Stomach (tissue), 9 donors: ENCODE results near the gene MCRIP1. TPM values are rescaled to one million over a fixed set of nuclear protein-coding genes. Genes with fewer than 3 reads are reported as not detected.

Experiments
- DNase-seq, 2 donors: peaks; one replicate each; pipeline versions ENCODE4 v3.0.0 to v3.0.0-alpha.2; 2013 to 2019
- H3K27ac ChIP-seq, 5 donors: fragments of 200-600 bp in 4 of 5; sonication (generic) in 4 of 5; one replicate each; pipeline ENCODE4 v1.5.1; 2013 to 2019; ENCODE audit warnings: mild to moderate bottlenecking in 1 of 5, moderate library complexity in 1 of 5
- H3K27me3 ChIP-seq, 3 donors: fragments of 200-600 bp; sonication (generic); one replicate each; pipeline ENCODE4 v1.5.1; 2017 to 2019; ENCODE audit warnings: mixed run types in 1 of 3
- H3K36me3 ChIP-seq, 4 donors: fragments of 200-600 bp; sonication (generic); 1 replicate in 3 of 4; 2 replicates in 1 of 4; pipeline ENCODE4 v1.5.1; 2016 to 2019
- H3K4me1 ChIP-seq, 4 donors: fragments of 200-600 bp; sonication (generic); one replicate each; pipeline ENCODE4 v1.5.1; 2016 to 2019
- H3K4me3 ChIP-seq, 4 donors: fragments of 200-600 bp; sonication (generic) in 3 of 4; one replicate each; pipeline ENCODE4 v1.5.1; 2016 to 2019; ENCODE audit warnings: mild to moderate bottlenecking in 1 of 4
- H3K9me3 ChIP-seq, 4 donors: fragments of 200-600 bp; sonication (generic); one replicate each; pipeline ENCODE4 v1.5.1; 2016 to 2019
- EP300 ChIP-seq: sonication (generic); formaldehyde crosslinking; IDR thresholded peaks from one replicate; pipeline ENCODE4 v1.6.1; 2017; ENCODE audit warnings: antibody characterized with exemption
- POLR2A ChIP-seq, 4 donors: fragments of 450-650 bp; IDR thresholded peaks; one replicate each; pipeline ENCODE4 v1.6.1; 2016; ENCODE audit warnings: antibody characterized with exemption in 4 of 4, control low read depth in 2 of 4, mild to moderate bottlenecking in 1 of 4, moderate library complexity in 1 of 4
- POLR2AphosphoS5 ChIP-seq, 3 donors: sonication (generic); formaldehyde crosslinking; IDR thresholded peaks; one replicate each; pipeline ENCODE4 v1.6.1; 2016; ENCODE audit warnings: antibody characterized with exemption in 3 of 3
- WGBS, 5 donors: extraction: QIAGEN DNeasy Blood & Tissue Kit in 3 of 5; methylation state at CpG; one replicate each; pipeline versions ENCODE4 v1.1.5 to v1.1.7; 2013 to 2018; 5-methylcytosine and 5-hydroxymethylcytosine counted together
- intact Hi-C: fragments of 100-400 bp; cut with DNase I; formaldehyde crosslinking; loops from one replicate; pipeline ENCODE4 v1.15.1; 2023; ENCODE audit warnings: low total_unique reads
- polyA plus RNA-seq, 3 donors: library from polyadenylated mRNA; stranded (reverse); fragments of 200-250 nt; gene quantifications; one replicate each; pipeline ENCODE4 v1.2.3, GENCODE V29; 2013
- total RNA-seq, 5 donors: library from RNA; depleted of rRNA; stranded (reverse); fragments of >200 nt; gene quantifications; one replicate each; pipeline versions ENCODE4 v1.1.0 to v1.2.3, GENCODE V29; 2014 to 2016
- TF ChIP-seq, protein P1 (sequence below), 7 experiments: fragments of 450-650 bp in 4 of 7; fragments of 200-600 bp in 3 of 7; sonication (generic) in 3 of 7; IDR thresholded peaks; one replicate each; pipeline ENCODE4 v1.5.1; 2016 to 2019; ENCODE audit warnings: antibody characterized with exemption in 7 of 7, control low read depth in 2 of 7, mild to moderate bottlenecking in 1 of 7
- donor health status: healthy with polysubstance abuse.
- donor health status: Bipolar disorder and iron deficiency.
- donor health status: healthy.

MCRIP1 gene
- total and polyA plus RNA-seq, 8 donors: 23.7 to 150 (median 95.9) TPM

DNA sequence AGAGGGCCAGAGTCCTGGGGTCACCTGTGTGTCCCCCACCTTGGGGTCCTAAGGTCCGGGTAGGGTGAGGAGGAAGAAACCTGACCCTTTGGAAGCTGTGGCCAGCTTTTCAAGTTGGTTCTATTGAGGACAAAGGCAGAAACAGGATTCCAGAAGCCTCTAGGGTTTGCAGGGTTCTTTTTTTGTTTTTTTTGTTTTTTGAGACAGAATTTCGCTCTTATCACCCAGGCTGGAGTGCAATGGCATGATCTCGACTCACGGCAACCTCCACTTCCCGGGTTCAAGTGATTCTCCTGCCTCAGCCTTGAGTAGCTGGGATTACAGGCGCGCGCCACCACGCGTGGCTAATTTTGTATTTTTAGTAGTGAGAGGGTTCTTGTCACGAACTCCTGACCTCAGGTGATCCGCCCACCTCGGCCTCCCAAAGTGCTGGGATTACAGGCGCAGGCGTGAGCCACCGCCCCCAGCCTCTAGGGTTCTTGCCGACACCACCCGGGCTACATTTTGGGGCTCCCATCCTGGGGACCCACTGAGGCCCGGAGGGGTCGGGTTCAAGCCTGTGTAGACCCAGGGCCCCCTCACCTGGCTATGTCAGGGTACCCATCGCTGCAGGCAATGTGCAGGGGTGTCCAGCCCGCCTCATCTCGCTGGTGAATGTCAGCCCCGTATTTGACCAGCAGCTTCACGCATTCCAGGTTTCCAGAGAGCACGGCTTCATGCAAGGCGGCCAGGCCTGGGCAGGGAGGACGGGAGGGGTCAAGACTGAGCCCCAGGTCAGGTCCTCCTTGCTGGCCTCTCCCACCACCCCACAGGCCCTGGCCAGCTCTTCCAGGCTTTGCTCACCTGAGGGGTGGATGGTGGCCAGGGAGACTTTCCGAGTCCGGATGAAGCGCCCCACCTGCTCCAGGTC, 1.1 kb upstream of the MCRIP1 start:
- H3K4me1 ChIP-seq: peaks cover 18 to 44% (median 34%) of the 10 kb centered on the region in 4 donors
- TF ChIP-seq POLR2AphosphoS5 (IDR thresholded peaks at IDR 0.05) (no peak), EP300 (no peak), POLR2A (IDR thresholded peaks at IDR 0.05) (no peak)
- TF ChIP-seq, protein P1, sequence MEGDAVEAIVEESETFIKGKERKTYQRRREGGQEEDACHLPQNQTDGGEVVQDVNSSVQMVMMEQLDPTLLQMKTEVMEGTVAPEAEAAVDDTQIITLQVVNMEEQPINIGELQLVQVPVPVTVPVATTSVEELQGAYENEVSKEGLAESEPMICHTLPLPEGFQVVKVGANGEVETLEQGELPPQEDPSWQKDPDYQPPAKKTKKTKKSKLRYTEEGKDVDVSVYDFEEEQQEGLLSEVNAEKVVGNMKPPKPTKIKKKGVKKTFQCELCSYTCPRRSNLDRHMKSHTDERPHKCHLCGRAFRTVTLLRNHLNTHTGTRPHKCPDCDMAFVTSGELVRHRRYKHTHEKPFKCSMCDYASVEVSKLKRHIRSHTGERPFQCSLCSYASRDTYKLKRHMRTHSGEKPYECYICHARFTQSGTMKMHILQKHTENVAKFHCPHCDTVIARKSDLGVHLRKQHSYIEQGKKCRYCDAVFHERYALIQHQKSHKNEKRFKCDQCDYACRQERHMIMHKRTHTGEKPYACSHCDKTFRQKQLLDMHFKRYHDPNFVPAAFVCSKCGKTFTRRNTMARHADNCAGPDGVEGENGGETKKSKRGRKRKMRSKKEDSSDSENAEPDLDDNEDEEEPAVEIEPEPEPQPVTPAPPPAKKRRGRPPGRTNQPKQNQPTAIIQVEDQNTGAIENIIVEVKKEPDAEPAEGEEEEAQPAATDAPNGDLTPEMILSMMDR (IDR thresholded peaks at IDR 0.05): no peak
- H3K36me3 ChIP-seq: no peaks in the 10 kb centered on the region
- peak overlapping the region; percentile 90 to 97 (median 93) for H3K27ac ChIP-seq
- WGBS, 5 donors: 81 to 85% (median 82%) methylated on average over 23 to 31 of the region's 31 CpGs
- H3K27me3 ChIP-seq: no peaks in the 10 kb centered on the region
- intact Hi-C loops: no loop called here
- H3K4me3 ChIP-seq: peak overlapping the region; percentile 64 to 82 (median 80)
- H3K9me3 ChIP-seq: no peaks in the 10 kb centered on the region
- no peak for DNase-seq

DNA sequence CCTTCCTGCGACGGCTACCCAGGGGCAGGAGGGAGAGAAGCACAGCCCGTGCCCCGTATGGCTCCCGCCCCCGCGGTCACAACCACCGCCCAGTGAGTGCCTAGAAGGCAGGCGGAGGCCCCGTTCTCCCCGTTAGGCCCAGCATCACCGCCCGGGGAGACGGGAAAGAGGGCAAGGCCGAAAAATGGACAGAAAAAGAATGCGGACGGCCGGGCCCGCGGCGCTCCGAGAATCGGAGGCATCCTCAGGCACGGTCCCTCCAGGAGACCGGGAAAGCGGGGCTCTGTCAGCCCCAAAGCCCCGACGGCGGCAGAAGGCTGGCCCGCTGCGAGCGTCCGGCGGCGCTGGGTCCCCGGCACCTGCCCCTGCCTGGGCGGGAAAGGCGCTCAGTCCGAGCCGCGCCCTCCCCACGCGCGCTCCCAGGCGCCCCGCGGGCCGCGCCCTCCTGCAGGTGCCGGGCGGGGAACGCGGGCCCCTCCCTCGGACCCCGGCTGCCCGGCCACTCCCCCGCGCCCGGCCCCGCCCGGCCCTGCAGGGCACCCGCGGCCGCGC, 407 bp downstream of the MCRIP1 start:
- 0 to 1% (median 1%) methylated on average over 25 to 65 of the region's 65 CpGs for WGBS, 5 donors
- H3K27ac ChIP-seq: peak overlapping the region; percentile 80 to 97 (median 92)
- TF ChIP-seq POLR2A (IDR thresholded peaks at IDR 0.05) (no peak), POLR2AphosphoS5 (IDR thresholded peaks at IDR 0.05) (no peak)
- peak overlapping the region; percentile 79 to 87 (median 81) for H3K4me3 ChIP-seq
- DNase-seq: peak in 1 of 2 donors; percentile 70
- H3K4me1 ChIP-seq: peaks cover 18 to 58% (median 41%) of the 10 kb centered on the region in 4 donors
- no peaks in the 10 kb centered on the region for H3K27me3 ChIP-seq
- intact Hi-C loops: no loop called here
- H3K9me3 ChIP-seq: no peaks in the 10 kb centered on the region
- H3K36me3 ChIP-seq: no peaks in the 10 kb centered on the region

DNA sequence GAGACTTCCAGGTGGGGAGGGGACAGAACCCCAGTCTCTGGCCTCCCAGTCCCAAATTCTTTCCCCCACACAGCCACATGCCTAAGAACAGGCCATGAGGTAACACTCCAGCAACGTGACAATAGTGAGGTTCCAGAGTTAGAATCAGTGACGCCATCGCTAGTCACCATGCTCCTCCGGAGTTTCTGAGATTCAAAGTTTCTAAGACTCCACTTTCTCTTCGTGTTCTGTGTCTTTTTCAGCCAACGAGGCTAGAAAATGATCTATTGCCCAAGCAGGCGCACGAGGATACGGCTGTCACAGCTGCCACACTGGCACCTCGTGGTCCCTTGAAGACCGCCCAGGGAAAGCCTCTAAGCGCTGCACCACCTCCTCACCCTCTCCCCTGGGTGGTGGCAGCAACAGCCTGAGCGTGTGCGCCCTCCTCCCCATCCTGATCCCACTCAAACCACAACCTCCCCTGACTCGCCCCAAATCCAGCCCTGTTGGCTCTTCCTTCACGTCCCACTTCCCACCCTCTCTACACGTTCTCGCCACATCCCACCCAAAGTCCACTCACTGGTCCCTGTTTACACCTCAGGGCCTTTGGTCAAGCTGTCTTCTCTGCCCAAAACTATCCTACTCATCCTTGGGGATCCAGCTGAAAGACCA, 1.0 kb downstream of the MCRIP1 start:
- intact Hi-C loops: no loop called here
- peaks cover 18 to 58% (median 41%) of the 10 kb centered on the region in 4 donors for H3K4me1 ChIP-seq
- 21 to 31% (median 28%) methylated on average over 18 of the region's 18 CpGs for WGBS, 5 donors
- no peaks in the 10 kb centered on the region for H3K36me3 ChIP-seq
- TF ChIP-seq, protein P1 (IDR thresholded peaks at IDR 0.05): no peak
- TF ChIP-seq POLR2AphosphoS5 (IDR thresholded peaks at IDR 0.05) (no peak), EP300 (no peak), POLR2A (IDR thresholded peaks at IDR 0.05) (no peak)
- H3K4me3 ChIP-seq: peak overlapping the region; percentile 79 to 87 (median 81)
- peak overlapping the region; percentile 80 to 97 (median 92) for H3K27ac ChIP-seq
- DNase-seq: peak in 1 of 2 donors; percentile 61
- no peaks in the 10 kb centered on the region for H3K9me3 ChIP-seq
- H3K27me3 ChIP-seq: no peaks in the 10 kb centered on the region

DNA sequence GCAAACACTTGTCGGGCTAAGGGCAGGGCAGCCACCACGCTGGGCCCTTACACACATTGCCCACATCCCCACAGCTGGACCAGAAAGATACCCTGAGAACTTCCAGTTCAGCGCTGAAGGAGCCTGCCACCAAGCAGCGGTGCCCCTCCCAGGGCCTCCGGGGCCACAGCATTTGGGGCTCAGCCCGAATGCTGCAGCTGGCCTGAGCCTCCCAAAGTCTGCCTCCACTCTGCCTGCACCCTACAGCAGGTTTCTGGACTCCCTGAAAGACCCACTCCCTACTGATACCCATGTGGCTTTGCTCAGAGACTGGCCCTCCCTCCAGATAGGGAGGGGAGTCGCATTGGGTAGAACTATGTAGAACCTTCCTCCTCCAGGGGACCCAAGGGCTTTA, 1.5 kb downstream of the MCRIP1 start:
- Histone ChIP-seq H3K27ac (peak overlapping the region in 4 of 5 donors; percentile 90 to 97 (median 92)), H3K9me3 (no peaks in the 10 kb centered on the region), H3K4me1 (peaks cover 18 to 58% (median 41%) of the 10 kb centered on the region in 4 donors), H3K4me3 (peak overlapping the region in 3 of 4 donors; percentile 79 to 87 (median 80)), H3K36me3 (no peaks in the 10 kb centered on the region), H3K27me3 (no peaks in the 10 kb centered on the region)
- 73 to 92% (median 83%) methylated on average over 6 to 7 of the region's 7 CpGs for WGBS, 5 donors
- intact Hi-C loops: no loop called here
- no peak for DNase-seq
- TF ChIP-seq EP300 (no peak), POLR2AphosphoS5 (IDR thresholded peaks at IDR 0.05) (no peak)

DNA sequence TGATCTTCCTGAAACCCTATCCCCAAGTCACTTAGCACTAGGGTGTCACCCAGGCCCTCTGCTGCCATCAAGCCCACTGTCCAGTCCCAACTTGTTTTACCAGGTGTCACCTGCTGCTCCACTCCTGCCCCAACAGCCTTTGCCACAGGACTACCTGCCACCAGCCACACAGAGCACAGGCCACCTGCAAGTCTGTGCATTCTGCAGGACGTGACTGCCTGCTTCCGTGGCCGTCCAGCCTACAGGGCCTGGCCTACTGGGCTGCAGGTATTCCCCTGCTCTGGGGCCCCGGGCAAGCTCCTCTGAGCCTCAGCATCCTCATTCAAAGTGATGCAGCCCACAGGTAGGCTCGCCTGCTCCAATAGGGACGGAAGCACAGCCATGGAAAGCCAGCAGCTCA, 3.2 kb downstream of the MCRIP1 start:
- peaks cover 0 to 2% (median under 1%) of the 10 kb centered on the region in 4 donors for H3K36me3 ChIP-seq
- no peak overlapping the region for H3K27ac ChIP-seq
- H3K4me3 ChIP-seq: no peak overlapping the region
- no peaks in the 10 kb centered on the region for H3K9me3 ChIP-seq
- no peaks in the 10 kb centered on the region for H3K27me3 ChIP-seq
- WGBS, 5 donors: 80 to 94% (median 92%) methylated on average over 6 of the region's 6 CpGs
- intact Hi-C loops: no loop called here
- DNase-seq: no peak
- TF ChIP-seq POLR2A (IDR thresholded peaks at IDR 0.05) (no peak), EP300 (no peak), POLR2AphosphoS5 (IDR thresholded peaks at IDR 0.05) (no peak)
- TF ChIP-seq, protein P1 (IDR thresholded peaks at IDR 0.05): no peak
- H3K4me1 ChIP-seq: peaks cover 18 to 65% (median 41%) of the 10 kb centered on the region in 4 donors
